ENCODE results near the gene HIPK2.

DNA sequence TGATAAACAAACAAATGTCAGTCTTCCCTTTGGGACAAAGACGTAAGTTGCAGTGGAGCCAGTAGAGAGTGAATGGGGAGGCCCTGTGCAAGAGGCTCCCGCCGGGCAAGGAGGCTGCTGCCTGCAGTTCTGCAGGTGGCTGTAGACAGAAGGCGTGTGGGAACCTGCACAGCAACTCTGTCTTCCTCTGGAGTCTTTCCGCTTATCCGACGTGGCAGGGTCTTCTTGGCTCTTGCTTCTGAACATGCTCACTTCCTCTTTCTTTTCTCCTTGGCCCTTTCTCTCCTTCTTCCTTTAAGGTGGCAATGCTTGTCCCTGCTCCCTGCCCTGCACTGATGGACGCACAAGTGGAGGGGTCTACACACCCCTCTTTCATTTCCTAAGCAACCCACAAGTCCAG is 122.5 kb downstream of the HIPK2 start:
- TF ChIP-seq, protein P1, sequence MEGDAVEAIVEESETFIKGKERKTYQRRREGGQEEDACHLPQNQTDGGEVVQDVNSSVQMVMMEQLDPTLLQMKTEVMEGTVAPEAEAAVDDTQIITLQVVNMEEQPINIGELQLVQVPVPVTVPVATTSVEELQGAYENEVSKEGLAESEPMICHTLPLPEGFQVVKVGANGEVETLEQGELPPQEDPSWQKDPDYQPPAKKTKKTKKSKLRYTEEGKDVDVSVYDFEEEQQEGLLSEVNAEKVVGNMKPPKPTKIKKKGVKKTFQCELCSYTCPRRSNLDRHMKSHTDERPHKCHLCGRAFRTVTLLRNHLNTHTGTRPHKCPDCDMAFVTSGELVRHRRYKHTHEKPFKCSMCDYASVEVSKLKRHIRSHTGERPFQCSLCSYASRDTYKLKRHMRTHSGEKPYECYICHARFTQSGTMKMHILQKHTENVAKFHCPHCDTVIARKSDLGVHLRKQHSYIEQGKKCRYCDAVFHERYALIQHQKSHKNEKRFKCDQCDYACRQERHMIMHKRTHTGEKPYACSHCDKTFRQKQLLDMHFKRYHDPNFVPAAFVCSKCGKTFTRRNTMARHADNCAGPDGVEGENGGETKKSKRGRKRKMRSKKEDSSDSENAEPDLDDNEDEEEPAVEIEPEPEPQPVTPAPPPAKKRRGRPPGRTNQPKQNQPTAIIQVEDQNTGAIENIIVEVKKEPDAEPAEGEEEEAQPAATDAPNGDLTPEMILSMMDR (IDR thresholded peaks at IDR 0.05): no peak
- TF ChIP-seq POLR2A (IDR thresholded peaks at IDR 0.05; ENCODE audit: low read depth) (no peak), POLR2AphosphoS5 (IDR thresholded peaks at IDR 0.05) (no peak), EP300 (IDR thresholded peaks at IDR 0.05) (no peak)
